Thyroid gland (tissue), 4 donors: ENCODE data around the gene SEMA3C. TPM values are rescaled to one million over a fixed set of nuclear protein-coding genes. Genes with fewer than 3 reads are reported as not detected.

Experiments used
- DNase-seq, 2 donors: peaks; one replicate each; pipeline ENCODE4 v3.0.0-alpha.2; 2019
- H3K27ac ChIP-seq, 3 donors: fragments of 200-600 bp; sonication (generic); 1 replicate in 2 of 3; 2 replicates in 1 of 3; pipeline ENCODE4 v1.5.1; 2016 to 2019; ENCODE audit warnings: mild to moderate bottlenecking in 1 of 3, moderate library complexity in 1 of 3
- H3K27me3 ChIP-seq: fragments of 200-600 bp; sonication (generic); one replicate; pipeline ENCODE4 v1.5.1; 2019
- H3K36me3 ChIP-seq, 2 donors: fragments of 200-600 bp; sonication (generic); one replicate each; pipeline ENCODE4 v1.5.1; 2016 to 2019
- H3K4me1 ChIP-seq, 2 donors: fragments of 200-600 bp; sonication (generic); one replicate each; pipeline ENCODE4 v1.5.1; 2017 to 2019
- H3K4me3 ChIP-seq, 3 donors: fragments of 200-600 bp; sonication (generic); replicated peaks in 1 of 3; 1 replicate in 2 of 3; 2 replicates in 1 of 3; pipeline ENCODE4 v1.5.1; 2016; ENCODE audit warnings: mild to moderate bottlenecking in 1 of 3
- H3K9me3 ChIP-seq: fragments of 200-600 bp; sonication (generic); one replicate; pipeline ENCODE4 v1.5.1; 2017
- CTCF ChIP-seq, 6 experiments: fragments of 200-600 bp in 3 of 6; fragments of 450-650 bp in 3 of 6; sonication (generic) in 3 of 6; IDR thresholded peaks; one replicate each; pipeline ENCODE4 v1.5.1; 2016 to 2019; ENCODE audit warnings: antibody characterized with exemption in 6 of 6, mild to moderate bottlenecking in 2 of 6, inconsistent platforms in 1 of 6, moderate library complexity in 1 of 6
- POLR2A ChIP-seq, 2 donors: fragments of 450-650 bp; IDR thresholded peaks; one replicate each; pipeline ENCODE4 v1.6.1; 2017; ENCODE audit warnings: antibody characterized with exemption in 2 of 2, mild to moderate bottlenecking in 2 of 2, moderate library complexity in 1 of 2
- WGBS, 2 donors: methylation state at CpG; one replicate each; pipeline ENCODE4 v1.1.5; 2017; 5-methylcytosine and 5-hydroxymethylcytosine counted together
- intact Hi-C: fragments of 100-400 bp; cut with DNase I; formaldehyde crosslinking; loops from one replicate; pipeline ENCODE4 v1.15.1; 2023
- total RNA-seq, 4 donors: library from RNA; depleted of rRNA; stranded (reverse); fragments of >200 nt; gene quantifications; one replicate each; pipeline ENCODE4 v1.2.3, GENCODE V29; 2016

SEMA3C gene
- total RNA-seq, 4 donors from 2014 or later, result 4.0 to 24.0 (median 7.1) TPM

- whole genome bisulfite sequencing, 2 donors, result 77 to 82% methylated on average over 3 of the region's 3 CpGs
Observed at GRCh38 chr7:80825499-80825898, 93.4 kb downstream of the SEMA3C start.

GRCh38 chr7:80824253-80824652, 94.6 kb downstream of the SEMA3C start:
- Histone ChIP-seq H3K27me3 (no peaks in the 10 kb centered on the region), H3K36me3 (no peaks in the 10 kb centered on the region), H3K4me1 (peaks cover 6 to 17% of the 10 kb centered on the region in 2 donors), H3K27ac (no peak overlapping the region), H3K4me3 (no peak overlapping the region), H3K9me3 (no peaks in the 10 kb centered on the region)
- intact Hi-C loops, result no loop called here
- 85 to 86% methylated on average over 5 of the region's 5 CpGs for WGBS, 2 donors
- DNase-seq, result no peak
- no peak for TF ChIP-seq CTCF (IDR thresholded peaks at IDR 0.05)
- TF ChIP-seq POLR2A (IDR thresholded peaks at IDR 0.05), result no peak

More at GRCh38 chr7:80825499-80825898, 93.4 kb downstream of the SEMA3C start:
- Histone ChIP-seq H3K4me1 (peaks cover 6 to 17% of the 10 kb centered on the region in 2 donors), H3K9me3 (no peaks in the 10 kb centered on the region), H3K4me3 (no peak overlapping the region), H3K36me3 (no peaks in the 10 kb centered on the region), H3K27me3 (no peaks in the 10 kb centered on the region), H3K27ac (no peak overlapping the region)
- DNase-seq, result no peak
- TF ChIP-seq CTCF (IDR thresholded peaks at IDR 0.05), result no peak
- TF ChIP-seq POLR2A (IDR thresholded peaks at IDR 0.05), result no peak
- intact Hi-C loops, result no loop called here

- intact Hi-C loops, result no loop called here
- Histone ChIP-seq H3K4me3 (no peak overlapping the region), H3K27me3 (no peaks in the 10 kb centered on the region), H3K9me3 (no peaks in the 10 kb centered on the region), H3K27ac (no peak overlapping the region), H3K36me3 (no peaks in the 10 kb centered on the region), H3K4me1 (peaks cover 5 to 13% of the 10 kb centered on the region in 2 donors)
- no peak for DNase-seq
- TF ChIP-seq POLR2A (IDR thresholded peaks at IDR 0.05), result no peak
- TF ChIP-seq CTCF (IDR thresholded peaks at IDR 0.05), result no peak
- 83 to 84% methylated on average over 3 of the region's 3 CpGs for WGBS, 2 donors
Observed at GRCh38 chr7:80823057-80823456, 95.8 kb downstream of the SEMA3C start.

- intact Hi-C loops, result no loop called here
- no peaks in the 10 kb centered on the region for H3K27me3 ChIP-seq
- WGBS, 2 donors, result 94 to 96% methylated on average over 3 of the region's 3 CpGs
- H3K4me1 ChIP-seq, result peaks cover 0 to 2% of the 10 kb centered on the region in 2 donors
- no peaks in the 10 kb centered on the region for H3K9me3 ChIP-seq
- TF ChIP-seq CTCF (IDR thresholded peaks at IDR 0.05) (no peak), POLR2A (IDR thresholded peaks at IDR 0.05) (no peak)
- no peak overlapping the region for H3K4me3 ChIP-seq
- H3K27ac ChIP-seq, result no peak overlapping the region
- no peaks in the 10 kb centered on the region for H3K36me3 ChIP-seq
- no peak for DNase-seq
Observed at GRCh38 chr7:80821771-80822319, 97.0 kb downstream of the SEMA3C start.

GRCh38 chr7:80819503-80819902, 99.3 kb downstream of the SEMA3C start:
- H3K9me3 ChIP-seq, result no peaks in the 10 kb centered on the region
- H3K4me1 ChIP-seq, result no peaks in the 10 kb centered on the region
- TF ChIP-seq CTCF (IDR thresholded peaks at IDR 0.05) (no peak), POLR2A (IDR thresholded peaks at IDR 0.05) (no peak)
- H3K36me3 ChIP-seq, result no peaks in the 10 kb centered on the region
- no peak for DNase-seq
- H3K4me3 ChIP-seq, result no peak overlapping the region
- no peaks in the 10 kb centered on the region for H3K27me3 ChIP-seq
- no peak overlapping the region for H3K27ac ChIP-seq
- intact Hi-C loops, result no loop called here
